ENCODE measurements around the gene ZNF467.

GRCh38 chr7:149795126-149795525, 21.7 kb upstream of the ZNF467 start:
- TF ChIP-seq CTCF (conservative IDR thresholded peaks at IDR 0.05; ENCODE audit: low read depth, low read length) (no peak), EZH2 (IDR thresholded peaks at IDR 0.05; ENCODE audit: borderline replicate concordance, low read depth, low read length, poor library complexity, severe bottlenecking) (no peak)
